ACC112 (cell line): ENCODE measurements around the gene GNA12.

Experiments
- H2AFZ ChIP-seq: fragments of 200-600 bp; sonication (generic); one replicate; pipeline ENCODE4 v1.6.0; 2017; ENCODE audit warnings: antibody characterized with exemption, low read length; ENCODE audit not compliant: unreplicated experiment
- H3K27ac ChIP-seq: fragments of 200-600 bp; sonication (generic); 2 replicates; pipeline ENCODE4 v1.5.1; 2014; ENCODE audit warnings: low read depth, mild to moderate bottlenecking, antibody characterized with exemption, low read length, moderate library complexity
- H3K27me3 ChIP-seq: fragments of 200-600 bp; sonication (generic); 2 replicates; pipeline ENCODE4 v1.6.1; 2014; ENCODE audit warnings: mild to moderate bottlenecking, antibody characterized with exemption, low read length, moderate library complexity, mixed read lengths; ENCODE audit not compliant: insufficient read depth
- H3K36me3 ChIP-seq: fragments of 200-600 bp; sonication (generic); 2 replicates; pipeline ENCODE4 v1.6.1; 2016; ENCODE audit warnings: mild to moderate bottlenecking, antibody characterized with exemption, low read length, moderate library complexity, mixed read lengths; ENCODE audit not compliant: insufficient read depth
- H3K4me1 ChIP-seq: fragments of 200-600 bp; sonication (generic); one replicate; pipeline ENCODE4 v1.6.1; 2016; ENCODE audit warnings: low read length, mixed read lengths; ENCODE audit not compliant: insufficient read depth, unreplicated experiment, control insufficient read depth
- H3K4me3 ChIP-seq: fragments of 200-600 bp; sonication (generic); 2 replicates; pipeline ENCODE4 v1.5.1; 2014; ENCODE audit warnings: mild to moderate bottlenecking, low read depth, low read length
- H3K79me2 ChIP-seq: fragments of 200-600 bp; sonication (generic); one replicate; pipeline ENCODE4 v1.6.0; 2016; ENCODE audit warnings: low read length; ENCODE audit not compliant: control insufficient read depth, unreplicated experiment, insufficient read depth

The GNA12 gene

GRCh38 chr7:2711895-2712675 is 132.0 kb downstream of the GNA12 start:
- no peak overlapping the region for H3K4me3 ChIP-seq
- H3K4me1 ChIP-seq, result peaks cover 4% of the 10 kb centered on the region
- no peak overlapping the region for H3K27ac ChIP-seq
- no peaks in the 10 kb centered on the region for H3K27me3 ChIP-seq
- no peaks in the 10 kb centered on the region for H3K36me3 ChIP-seq
- H3K79me2 ChIP-seq, result no peaks in the 10 kb centered on the region
- H2AFZ ChIP-seq, result no peak overlapping the region

- no peaks in the 10 kb centered on the region for H3K36me3 ChIP-seq
- H2AFZ ChIP-seq, result no peak overlapping the region
- H3K79me2 ChIP-seq, result no peaks in the 10 kb centered on the region
- H3K27ac ChIP-seq, result no peak overlapping the region
- H3K27me3 ChIP-seq, result no peaks in the 10 kb centered on the region
- H3K4me3 ChIP-seq, result no peak overlapping the region
- peaks cover 4% of the 10 kb centered on the region for H3K4me1 ChIP-seq
These were observed 133.1 kb downstream of the GNA12 start for GRCh38 chr7:2710901-2711551.

GRCh38 chr7:2710286-2710655 is 133.8 kb downstream of the GNA12 start:
- H3K27ac ChIP-seq, result no peak overlapping the region

GRCh38 chr7:2709553-2710285 is 134.4 kb downstream of the GNA12 start:
- H3K4me3 ChIP-seq, result peak overlapping the region; percentile 51
- H3K4me1 ChIP-seq, result peaks cover 4% of the 10 kb centered on the region
- no peaks in the 10 kb centered on the region for H3K27me3 ChIP-seq
- H3K36me3 ChIP-seq, result no peaks in the 10 kb centered on the region
- H3K79me2 ChIP-seq, result no peaks in the 10 kb centered on the region
- no peak overlapping the region for H2AFZ ChIP-seq
- H3K27ac ChIP-seq, result no peak overlapping the region

More at GRCh38 chr7:2710286-2710655, 133.8 kb downstream of the GNA12 start:
- Histone ChIP-seq H3K4me3 (peak overlapping the region; percentile 51), H3K4me1 (peaks cover 4% of the 10 kb centered on the region), H3K79me2 (no peaks in the 10 kb centered on the region), H2AFZ (no peak overlapping the region), H3K27me3 (no peaks in the 10 kb centered on the region), H3K36me3 (no peaks in the 10 kb centered on the region)

GRCh38 chr7:2708547-2709310 is 135.4 kb downstream of the GNA12 start:
- H3K27me3 ChIP-seq, result no peaks in the 10 kb centered on the region
- no peak overlapping the region for H2AFZ ChIP-seq
- H3K79me2 ChIP-seq, result no peaks in the 10 kb centered on the region
- no peak overlapping the region for H3K4me3 ChIP-seq
- H3K36me3 ChIP-seq, result no peaks in the 10 kb centered on the region
- H3K27ac ChIP-seq, result no peak overlapping the region
- H3K4me1 ChIP-seq, result peaks cover 4% of the 10 kb centered on the region

- Histone ChIP-seq H3K4me3 (no peak overlapping the region), H3K27ac (no peak overlapping the region), H2AFZ (no peak overlapping the region), H3K36me3 (no peaks in the 10 kb centered on the region), H3K4me1 (peaks cover 4% of the 10 kb centered on the region), H3K27me3 (no peaks in the 10 kb centered on the region), H3K79me2 (no peaks in the 10 kb centered on the region)
These were observed 136.1 kb downstream of the GNA12 start for GRCh38 chr7:2708041-2708440.

- Histone ChIP-seq H3K36me3 (no peaks in the 10 kb centered on the region), H3K4me3 (no peak overlapping the region), H3K27ac (no peak overlapping the region), H2AFZ (no peak overlapping the region), H3K27me3 (no peaks in the 10 kb centered on the region), H3K79me2 (no peaks in the 10 kb centered on the region), H3K4me1 (peaks cover 4% of the 10 kb centered on the region)
These were observed 136.6 kb downstream of the GNA12 start for GRCh38 chr7:2707481-2707880.

GRCh38 chr7:2706685-2707126 is 137.4 kb downstream of the GNA12 start:
- H3K27ac ChIP-seq, result no peak overlapping the region
- no peaks in the 10 kb centered on the region for H3K27me3 ChIP-seq
- peaks cover 4% of the 10 kb centered on the region for H3K4me1 ChIP-seq
- no peak overlapping the region for H2AFZ ChIP-seq
- no peak overlapping the region for H3K4me3 ChIP-seq
- no peaks in the 10 kb centered on the region for H3K79me2 ChIP-seq
- H3K36me3 ChIP-seq, result no peaks in the 10 kb centered on the region

GRCh38 chr7:2705371-2706096 is 138.6 kb downstream of the GNA12 start:
- no peaks in the 10 kb centered on the region for H3K79me2 ChIP-seq
- no peaks in the 10 kb centered on the region for H3K27me3 ChIP-seq
- no peaks in the 10 kb centered on the region for H3K36me3 ChIP-seq
- no peak overlapping the region for H2AFZ ChIP-seq
- H3K4me1 ChIP-seq, result peaks cover 4% of the 10 kb centered on the region
- H3K27ac ChIP-seq, result no peak overlapping the region
- no peak overlapping the region for H3K4me3 ChIP-seq

- no peaks in the 10 kb centered on the region for H3K36me3 ChIP-seq
- no peaks in the 10 kb centered on the region for H3K4me1 ChIP-seq
- no peak overlapping the region for H3K27ac ChIP-seq
- H3K79me2 ChIP-seq, result no peaks in the 10 kb centered on the region
- no peak overlapping the region for H2AFZ ChIP-seq
- H3K4me3 ChIP-seq, result no peak overlapping the region
- no peaks in the 10 kb centered on the region for H3K27me3 ChIP-seq
These were observed 141.5 kb downstream of the GNA12 start for GRCh38 chr7:2702594-2702957.
